OCI-LY7 (cell line): ENCODE results near the gene PHLDB1.

Experiments
- EZH2phosphoT487 ChIP-seq: fragments of 200-600 bp; sonication (generic); IDR thresholded peaks from 2 replicates; pipeline ENCODE4 v1.6.1; 2018; ENCODE audit warnings: low read depth, borderline replicate concordance, mild to moderate bottlenecking, mixed run types, antibody characterized with exemption, low read length, moderate library complexity, mixed read lengths
- TF ChIP-seq, protein P1 (sequence below): fragments of 200-600 bp; sonication (generic); conservative IDR thresholded peaks from 2 replicates; pipeline ENCODE4 v1.5.1; 2014; ENCODE audit warnings: mild to moderate bottlenecking, antibody characterized with exemption, low read length, moderate library complexity, mixed read lengths

DNA sequence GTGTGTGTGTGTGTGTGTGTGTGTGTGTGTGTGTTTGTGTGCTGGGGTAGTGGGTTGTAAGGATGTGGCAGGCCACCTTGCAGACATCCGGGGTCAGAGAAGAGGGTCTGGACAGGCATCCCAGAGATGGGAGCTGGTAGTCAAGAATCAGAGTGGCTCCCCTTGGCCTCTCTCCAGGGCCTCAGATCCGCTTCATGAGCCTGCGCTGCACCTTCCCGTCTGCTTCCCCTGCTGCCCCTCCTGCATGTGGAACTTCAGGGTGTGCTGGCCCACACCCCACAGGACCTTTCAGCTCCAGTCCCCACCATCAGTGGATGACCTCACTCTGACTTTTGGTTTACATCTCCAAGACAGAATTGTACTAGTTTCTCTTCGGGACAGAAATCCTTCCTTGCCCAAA, 40.9 kb downstream of the PHLDB1 start:
- TF ChIP-seq, protein P1, sequence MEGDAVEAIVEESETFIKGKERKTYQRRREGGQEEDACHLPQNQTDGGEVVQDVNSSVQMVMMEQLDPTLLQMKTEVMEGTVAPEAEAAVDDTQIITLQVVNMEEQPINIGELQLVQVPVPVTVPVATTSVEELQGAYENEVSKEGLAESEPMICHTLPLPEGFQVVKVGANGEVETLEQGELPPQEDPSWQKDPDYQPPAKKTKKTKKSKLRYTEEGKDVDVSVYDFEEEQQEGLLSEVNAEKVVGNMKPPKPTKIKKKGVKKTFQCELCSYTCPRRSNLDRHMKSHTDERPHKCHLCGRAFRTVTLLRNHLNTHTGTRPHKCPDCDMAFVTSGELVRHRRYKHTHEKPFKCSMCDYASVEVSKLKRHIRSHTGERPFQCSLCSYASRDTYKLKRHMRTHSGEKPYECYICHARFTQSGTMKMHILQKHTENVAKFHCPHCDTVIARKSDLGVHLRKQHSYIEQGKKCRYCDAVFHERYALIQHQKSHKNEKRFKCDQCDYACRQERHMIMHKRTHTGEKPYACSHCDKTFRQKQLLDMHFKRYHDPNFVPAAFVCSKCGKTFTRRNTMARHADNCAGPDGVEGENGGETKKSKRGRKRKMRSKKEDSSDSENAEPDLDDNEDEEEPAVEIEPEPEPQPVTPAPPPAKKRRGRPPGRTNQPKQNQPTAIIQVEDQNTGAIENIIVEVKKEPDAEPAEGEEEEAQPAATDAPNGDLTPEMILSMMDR, result no peak
- TF ChIP-seq EZH2phosphoT487, result no peak
